Liver (tissue), 9 donors: Measurements from ENCODE around the gene HSD17B1. TPM values are rescaled to one million over a fixed set of nuclear protein-coding genes. Genes with fewer than 3 reads are reported as not detected.

ENCODE experiments used
- DNase-seq: peaks from one replicate; pipeline ENCODE4 v3.0.0-alpha.2; 2017; ENCODE audit warnings: low spot score
- H3K27ac ChIP-seq, 2 donors: one replicate each; pipeline ENCODE4 v1.7.0; 2013; ENCODE audit warnings: inconsistent platforms in 2 of 2, low read length in 2 of 2, control low read depth in 1 of 2, low read depth in 1 of 2, mild to moderate bottlenecking in 1 of 2
- H3K27me3 ChIP-seq, 4 donors: one replicate each; pipeline versions ENCODE4 v1.6.1 to v1.7.0; 2013; ENCODE audit warnings: low read length in 3 of 4, inconsistent platforms in 1 of 4, mild to moderate bottlenecking in 1 of 4, moderate library complexity in 1 of 4; ENCODE audit not compliant: control insufficient read depth in 4 of 4, insufficient read depth in 4 of 4
- H3K36me3 ChIP-seq, 4 donors: one replicate each; pipeline versions ENCODE4 v1.6.1 to v1.7.0; 2013; ENCODE audit warnings: low read length in 3 of 4, mild to moderate bottlenecking in 3 of 4, low read depth in 1 of 4, moderate library complexity in 1 of 4; ENCODE audit not compliant: control insufficient read depth in 4 of 4, insufficient read depth in 3 of 4
- H3K4me1 ChIP-seq, 4 donors: one replicate each; pipeline versions ENCODE4 v1.6.1 to v1.7.0; 2013; ENCODE audit warnings: low read length in 3 of 4, mild to moderate bottlenecking in 3 of 4, moderate library complexity in 1 of 4; ENCODE audit not compliant: control insufficient read depth in 4 of 4, insufficient read depth in 4 of 4
- H3K4me3 ChIP-seq, 3 donors: one replicate each; pipeline versions ENCODE4 v1.6.1 to v1.7.0; 2013; ENCODE audit warnings: low read length in 3 of 3, control low read depth in 1 of 3, low read depth in 1 of 3, mild to moderate bottlenecking in 1 of 3
- H3K9ac ChIP-seq, 2 donors: one replicate each; pipeline ENCODE4 v1.7.0; 2013; ENCODE audit warnings: low read length in 2 of 2, mild to moderate bottlenecking in 2 of 2, moderate library complexity in 2 of 2, control low read depth in 1 of 2, low read depth in 1 of 2
- H3K9me3 ChIP-seq, 4 donors: one replicate each; pipeline versions ENCODE4 v1.6.1 to v1.7.0; 2013; ENCODE audit warnings: low read length in 3 of 4; ENCODE audit not compliant: control insufficient read depth in 4 of 4
- EGR1 ChIP-seq, 2 donors: IDR thresholded peaks; 2 replicates each; pipeline ENCODE4 v1.6.1; 2016 to 2018; ENCODE audit warnings: antibody characterized with exemption in 2 of 2, low read depth in 2 of 2
- FOXA1 ChIP-seq: IDR thresholded peaks from 2 replicates; pipeline ENCODE4 v1.6.1; 2016; ENCODE audit warnings: antibody characterized with exemption
- FOXA2 ChIP-seq: IDR thresholded peaks from 2 replicates; pipeline ENCODE4 v1.6.1; 2016; ENCODE audit warnings: antibody characterized with exemption
- GABPA ChIP-seq, 2 donors: IDR thresholded peaks in 1 of 2; conservative IDR thresholded peaks in 1 of 2; 2 replicates each; pipeline ENCODE4 v1.6.1; 2016; ENCODE audit warnings: antibody characterized with exemption in 2 of 2, mild to moderate bottlenecking in 1 of 2, moderate library complexity in 1 of 2
- HNF4G ChIP-seq: IDR thresholded peaks from 2 replicates; pipeline ENCODE4 v1.6.1; 2016; ENCODE audit warnings: antibody characterized with exemption
- RAD21 ChIP-seq, 2 donors: IDR thresholded peaks; 2 replicates each; pipeline ENCODE4 v1.6.1; 2016; ENCODE audit warnings: antibody characterized with exemption in 2 of 2, mild to moderate bottlenecking in 2 of 2
- REST ChIP-seq: IDR thresholded peaks from 2 replicates; pipeline ENCODE4 v1.6.1; 2016; ENCODE audit warnings: antibody characterized with exemption, mild to moderate bottlenecking
- RXRA ChIP-seq, 2 donors: IDR thresholded peaks; 2 replicates each; pipeline ENCODE4 v1.6.1; 2017 to 2018; ENCODE audit warnings: antibody characterized with exemption in 2 of 2, mild to moderate bottlenecking in 1 of 2
- SP1 ChIP-seq: IDR thresholded peaks from 2 replicates; pipeline ENCODE4 v1.6.1; 2018; ENCODE audit warnings: antibody characterized with exemption, mild to moderate bottlenecking
- YY1 ChIP-seq: IDR thresholded peaks from 2 replicates; pipeline ENCODE4 v1.6.1; 2016; ENCODE audit warnings: antibody characterized with exemption, mild to moderate bottlenecking
- ZBTB33 ChIP-seq: IDR thresholded peaks from 2 replicates; pipeline ENCODE4 v1.6.1; 2016; ENCODE audit warnings: antibody characterized with exemption
- WGBS: extraction: QIAGEN DNeasy Blood & Tissue Kit; methylation state at CpG from one replicate; pipeline ENCODE4 v1.1.7; 2013; 5-methylcytosine and 5-hydroxymethylcytosine counted together
- polyA plus RNA-seq, 2 donors: library from polyadenylated mRNA; stranded (reverse) in 1 of 2; unstranded in 1 of 2; fragments of 200-250 nt in 1 of 2; fragments of >200 nt in 1 of 2; fragmentation: Nextera tagmentation in 1 of 2; extraction: Ambion mirVana in 1 of 2; gene quantifications; one replicate each; pipeline versions ENCODE4 v1.2.1 to v1.2.3, GENCODE V29; 2013 to 2015
- total RNA-seq, 2 donors: library from RNA; depleted of rRNA; stranded (reverse); fragments of >200 nt; gene quantifications; one replicate each; pipeline ENCODE4 v1.2.3, GENCODE V29; 2014
- TF ChIP-seq, protein P1 (sequence below): IDR thresholded peaks from 2 replicates; pipeline ENCODE4 v1.6.1; 2016; ENCODE audit warnings: antibody characterized with exemption
- TF ChIP-seq, protein P2 (sequence below): IDR thresholded peaks from 2 replicates; pipeline ENCODE4 v1.6.1; 2016; ENCODE audit warnings: antibody characterized with exemption
- donor health status: healthy.
- donor health status: healthy.
- donor health status: healthy.
- donor health status: healthy.
- donor health status: healthy.

HSD17B1 gene
- total and polyA plus RNA-seq, 4 donors = 0.67 to 1.8 (median 1.0) TPM

DNA sequence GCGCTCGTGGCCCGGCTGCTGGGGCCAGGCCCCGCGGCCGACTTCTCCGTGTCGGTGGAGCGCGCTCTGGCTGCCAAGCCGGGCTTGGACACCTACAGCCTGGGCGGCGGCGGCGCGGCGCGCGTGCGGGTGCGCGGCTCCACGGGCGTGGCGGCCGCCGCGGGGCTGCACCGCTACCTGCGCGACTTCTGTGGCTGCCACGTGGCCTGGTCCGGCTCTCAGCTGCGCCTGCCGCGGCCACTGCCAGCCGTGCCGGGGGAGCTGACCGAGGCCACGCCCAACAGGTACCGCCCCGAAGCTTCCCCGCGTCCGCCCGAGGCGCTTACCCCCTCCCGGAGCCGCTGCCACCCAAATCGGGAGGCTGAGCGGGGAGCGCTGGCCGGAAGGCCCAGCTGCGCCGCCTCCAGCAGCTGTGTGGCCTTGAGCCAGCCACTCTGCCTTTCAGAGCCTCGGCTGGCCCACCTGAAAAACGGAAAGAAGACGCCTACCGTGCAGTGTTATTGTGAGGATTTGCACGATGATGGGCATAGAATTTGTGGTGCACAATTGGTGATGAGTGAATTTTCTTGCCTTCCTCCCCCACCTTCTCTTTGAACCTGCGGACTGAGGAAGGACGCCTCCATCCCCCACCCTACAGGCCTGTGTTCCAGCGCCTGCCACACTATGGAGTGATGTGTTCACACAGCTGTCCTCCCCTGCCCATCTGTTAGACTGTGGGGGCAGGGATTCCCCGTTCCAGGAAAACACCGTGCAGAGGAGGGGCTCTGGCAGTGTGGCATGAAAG lies 16.2 kb upstream of the HSD17B1 start:
- no peaks in the 10 kb centered on the region for H3K27me3 ChIP-seq
- H3K9me3 ChIP-seq = no peaks in the 10 kb centered on the region
- H3K9ac ChIP-seq = peak overlapping the region; percentile 71 to 72
- H3K36me3 ChIP-seq = peaks cover 0 to 14% (median 7%) of the 10 kb centered on the region in 4 donors
- TF ChIP-seq GABPA (IDR thresholded peaks at IDR 0.05 in 1 of 2, conservative IDR thresholded peaks at IDR 0.05 in 1 of 2) (peak in 1 of 2 donors; percentile 59), REST (peak; percentile 37), RAD21 (IDR thresholded peaks at IDR 0.05) (peak in 1 of 2 donors; percentile 38), RXRA (IDR thresholded peaks at IDR 0.05) (peak in 1 of 2 donors; percentile 21), YY1 (no peak)
- DNase-seq = peak; percentile 80
- 2% methylated on average over 65 of the region's 65 CpGs for WGBS
- peak overlapping the region; percentile 56 to 81 (median 80) for H3K4me3 ChIP-seq
- H3K27ac ChIP-seq = peak overlapping the region; percentile 91 to 96
- peaks cover 15 to 32% (median 23%) of the 10 kb centered on the region in 4 donors for H3K4me1 ChIP-seq

GRCh38 chr17:42537156-42537805 lies 15.4 kb upstream of the HSD17B1 start:
- H3K4me3 ChIP-seq = peak overlapping the region; percentile 56 to 81 (median 80)
- no peaks in the 10 kb centered on the region for H3K9me3 ChIP-seq
- peaks cover 15 to 29% (median 21%) of the 10 kb centered on the region in 4 donors for H3K4me1 ChIP-seq
- H3K9ac ChIP-seq = peak overlapping the region; percentile 11 to 72
- peaks cover 0 to 14% (median 7%) of the 10 kb centered on the region in 4 donors for H3K36me3 ChIP-seq
- no peaks in the 10 kb centered on the region for H3K27me3 ChIP-seq
- DNase-seq = peak; percentile 34
- 87% methylated on average over 30 of the region's 31 CpGs for WGBS
- TF ChIP-seq FOXA2 = no peak
- TF ChIP-seq FOXA1 = no peak
- TF ChIP-seq, protein P1, sequence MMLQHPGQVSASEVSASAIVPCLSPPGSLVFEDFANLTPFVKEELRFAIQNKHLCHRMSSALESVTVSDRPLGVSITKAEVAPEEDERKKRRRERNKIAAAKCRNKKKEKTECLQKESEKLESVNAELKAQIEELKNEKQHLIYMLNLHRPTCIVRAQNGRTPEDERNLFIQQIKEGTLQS = no peak
- no peak for TF ChIP-seq SP1
- no peak for TF ChIP-seq YY1
- TF ChIP-seq, protein P2, sequence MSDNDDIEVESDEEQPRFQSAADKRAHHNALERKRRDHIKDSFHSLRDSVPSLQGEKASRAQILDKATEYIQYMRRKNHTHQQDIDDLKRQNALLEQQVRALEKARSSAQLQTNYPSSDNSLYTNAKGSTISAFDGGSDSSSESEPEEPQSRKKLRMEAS = no peak
- TF ChIP-seq HNF4G = no peak
- no peak for TF ChIP-seq RXRA (IDR thresholded peaks at IDR 0.05)
- no peak for TF ChIP-seq REST
- TF ChIP-seq ZBTB33 = no peak
- no peak for TF ChIP-seq EGR1 (IDR thresholded peaks at IDR 0.05; ENCODE audit: low read depth in 2 of 2)
- H3K27ac ChIP-seq = peak overlapping the region; percentile 91 to 96
